ENCODE measurements around the gene TSC22D2. TPM values are rescaled to one million over a fixed set of nuclear protein-coding genes. Genes with fewer than 3 reads are reported as not detected.

Gene TSC22D2
- total RNA-seq, 1 experiment from 2014 or later = 26.5 TPM

DNA sequence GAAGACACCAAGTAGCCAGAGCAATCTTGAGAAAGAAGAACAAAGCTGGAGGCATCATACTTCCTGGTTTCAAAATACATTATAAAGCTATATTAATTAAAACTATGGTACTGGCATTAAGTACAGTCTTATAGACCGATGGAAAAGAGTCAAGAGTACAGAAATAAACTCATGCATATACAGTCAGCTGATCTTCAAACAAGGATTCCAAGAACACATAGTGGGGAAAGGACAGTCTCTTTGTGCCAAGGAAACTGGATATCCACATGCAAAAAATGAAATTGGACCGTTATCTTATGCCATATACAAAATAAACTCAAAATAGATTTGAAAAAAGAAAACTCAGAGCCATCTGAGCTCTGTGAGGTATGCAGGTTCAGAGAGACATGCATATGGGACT lies 80.8 kb downstream of the TSC22D2 start:
- no peak overlapping the region for H3K27ac Mint-ChIP-seq
- no peak overlapping the region for H4K91ac ChIP-seq (ENCODE audit: insufficient read length, low read depth, low read length)
- H3K79me2 ChIP-seq (ENCODE audit: insufficient read depth, low read length) = no peaks in the 10 kb centered on the region
- H3K79me1 ChIP-seq (ENCODE audit: insufficient read depth, low read depth, low read length, poor library complexity, severe bottlenecking) = no peaks in the 10 kb centered on the region
- peaks cover 0 to 15% (median 7%) of the 10 kb centered on the region in 3 experiments; a peak in 4 of 7 replicates for H3K36me3 Mint-ChIP-seq (ENCODE audit: insufficient read depth in 1 of 3, low read depth in 3 of 3)
- H3K56ac ChIP-seq (ENCODE audit: insufficient read length, low read depth, low read length) = no peak overlapping the region
- H3K27ac ChIP-seq (ENCODE audit: insufficient read length, low read depth, low read length) = no peak overlapping the region
- H3K23ac ChIP-seq (ENCODE audit: insufficient read length, low read depth, low read length) = no peak overlapping the region
- no peak overlapping the region for H3K18ac ChIP-seq (ENCODE audit: insufficient read length, low read depth, low read length)
- no peak overlapping the region for H3K4ac ChIP-seq (ENCODE audit: low read depth, low read length)
- H3K9ac ChIP-seq (ENCODE audit: extremely low read depth, insufficient read length, low read length) = no peak overlapping the region
- no peak overlapping the region for H2AFZ ChIP-seq (ENCODE audit: low read length)
- H3K27me3 ChIP-seq (ENCODE audit: insufficient read depth, low read length) = no peaks in the 10 kb centered on the region
- H3K4me1 Mint-ChIP-seq = no peaks in the 10 kb centered on the region
- no peak overlapping the region for H4K8ac ChIP-seq (replicated peaks; ENCODE audit: insufficient read length, low read depth, low read length)
- no peak overlapping the region for H4K5ac ChIP-seq (ENCODE audit: insufficient read length, low read depth, low read length)
- H3K9me3 ChIP-seq (ENCODE audit: control insufficient read depth, low read depth, low read length) = no peaks in the 10 kb centered on the region
- no peaks in the 10 kb centered on the region for H3K23me2 ChIP-seq (ENCODE audit: insufficient read length, low read depth, low read length, poor library complexity, severe bottlenecking)
- no peak overlapping the region for H3T11ph ChIP-seq (ENCODE audit: low read length)
- H2BK12ac ChIP-seq (ENCODE audit: insufficient read length, low read depth, low read length) = no peak overlapping the region
- no peaks in the 10 kb centered on the region for H3K4me1 ChIP-seq (ENCODE audit: insufficient read depth, low read length)
- no peaks in the 10 kb centered on the region for H4K20me1 ChIP-seq (ENCODE audit: control insufficient read depth, insufficient read depth, insufficient read length)
- no peak overlapping the region for H3K14ac ChIP-seq (ENCODE audit: insufficient read depth, low read length)
- no peak overlapping the region for H2BK5ac ChIP-seq (ENCODE audit: insufficient read length, low read length)
- no peak overlapping the region for H2BK120ac ChIP-seq (ENCODE audit: low read depth, low read length, poor library complexity, severe bottlenecking)
- TF ChIP-seq CTCF (conservative IDR thresholded peaks at IDR 0.05) = no peak
- no peak for DNase-seq
- no peak overlapping the region for H3K4me3 Mint-ChIP-seq
- WGBS (ENCODE audit: extremely low coverage, insufficient read length, low lambda C conversion rate) = no CpG with 5 or more reads among the region's 2 CpGs
- no peak overlapping the region for H2BK20ac ChIP-seq (ENCODE audit: low read depth, low read length, poor library complexity, severe bottlenecking)
- H3K27me3 Mint-ChIP-seq (ENCODE audit: low read depth) = no peaks in the 10 kb centered on the region
- no peak overlapping the region for H3K4me2 ChIP-seq (ENCODE audit: insufficient read depth, insufficient read length, low read length)
- no peak overlapping the region for H2BK15ac ChIP-seq (ENCODE audit: low read depth, low read length)
- peaks cover 10 to 13% of the 10 kb centered on the region in 2 experiments for H3K9me3 Mint-ChIP-seq
- no peak overlapping the region for H2AK5ac ChIP-seq (ENCODE audit: insufficient read length, low read length)

Measured in H9 (cell line).